ENCODE measurements around the gene GBX1.

The GBX1 gene

DNA sequence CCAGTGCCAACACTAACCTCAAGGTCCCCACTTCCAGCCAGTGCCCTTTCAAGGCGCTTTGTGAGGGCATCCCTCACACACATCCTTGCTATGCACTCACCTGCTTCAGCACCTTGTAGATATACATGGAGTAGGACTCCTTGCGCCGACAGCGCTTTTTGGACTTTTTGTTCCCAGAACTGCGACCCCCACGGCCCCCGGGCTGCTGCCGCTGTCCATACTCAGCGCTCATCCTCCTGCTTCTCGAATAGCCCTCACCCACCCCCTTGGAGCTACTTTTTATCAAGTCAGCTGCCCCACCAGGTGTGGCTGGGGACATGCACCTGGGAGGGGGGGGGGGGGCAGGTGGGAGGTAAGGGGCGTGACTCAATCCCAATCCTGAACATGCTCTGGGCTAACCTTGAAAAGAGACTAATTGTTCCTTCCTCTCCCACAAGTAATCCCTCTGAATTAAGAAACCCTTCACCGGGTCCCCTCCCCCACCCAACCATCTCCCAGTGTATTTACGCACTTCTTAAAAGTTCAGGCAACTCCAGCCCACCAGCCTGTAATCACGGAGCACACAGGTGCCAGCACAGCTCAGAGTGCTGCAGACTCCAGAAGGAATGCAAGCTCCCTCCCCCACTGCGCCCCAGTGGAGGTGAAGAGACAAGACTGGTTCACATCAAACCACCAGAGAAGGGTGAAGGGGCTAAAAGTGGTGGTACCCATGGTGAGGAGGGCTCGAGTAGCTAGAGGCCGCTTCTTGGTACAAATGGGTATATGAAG lies 42.8 kb upstream of the GBX1 start, which contains the start of gene H2BK1:
Gene H2BK1, minus strand, starts transcription at position 402 of the 768 bp plus-strand sequence. Its CDS starts 170 bp downstream, at position 232.
- no peak for DNase-seq (ENCODE audit: low read depth)

DNA sequence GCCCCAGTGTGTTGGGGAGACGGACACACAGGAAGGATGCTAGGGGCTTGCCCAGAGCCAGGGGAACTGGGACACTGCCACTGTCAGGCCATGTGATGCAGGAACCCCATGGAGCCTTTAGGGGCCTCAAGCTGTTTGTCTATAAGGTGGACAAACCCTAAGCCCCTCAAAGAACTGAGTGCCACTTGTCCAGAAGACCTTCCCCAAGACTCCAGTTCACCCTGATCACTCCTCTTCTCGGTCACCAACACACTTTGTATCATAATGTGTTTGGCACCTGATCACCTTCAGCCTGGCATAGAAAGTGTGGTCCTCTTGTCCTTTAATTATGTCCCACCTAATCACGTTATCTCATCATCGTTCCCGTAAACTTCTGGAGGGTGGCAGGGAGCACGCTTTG lies 42.1 kb upstream of the GBX1 start:
- no peak overlapping the region for H3K4me3 ChIP-seq (ENCODE audit: low read depth, low read length)
- no peak for DNase-seq (ENCODE audit: low read depth)

More for the DNA sequence above, 42.8 kb upstream of the GBX1 start, which contains the start of gene H2BK1:
- TF ChIP-seq POLR2A (IDR thresholded peaks at IDR 0.05; ENCODE audit: extremely low read depth, insufficient read length): no peak
- TF ChIP-seq CTCF (IDR thresholded peaks at IDR 0.05; ENCODE audit: low read depth, low read length): no peak
- no peak for TF ChIP-seq MAX (IDR thresholded peaks at IDR 0.05; ENCODE audit: low read depth, low read length)
- no peak for TF ChIP-seq MYC (IDR thresholded peaks at IDR 0.05; ENCODE audit: low read depth, low read length)
- no peak within 1 kb of the TSS for H3K4me3 ChIP-seq (ENCODE audit: low read depth, low read length)

DNA sequence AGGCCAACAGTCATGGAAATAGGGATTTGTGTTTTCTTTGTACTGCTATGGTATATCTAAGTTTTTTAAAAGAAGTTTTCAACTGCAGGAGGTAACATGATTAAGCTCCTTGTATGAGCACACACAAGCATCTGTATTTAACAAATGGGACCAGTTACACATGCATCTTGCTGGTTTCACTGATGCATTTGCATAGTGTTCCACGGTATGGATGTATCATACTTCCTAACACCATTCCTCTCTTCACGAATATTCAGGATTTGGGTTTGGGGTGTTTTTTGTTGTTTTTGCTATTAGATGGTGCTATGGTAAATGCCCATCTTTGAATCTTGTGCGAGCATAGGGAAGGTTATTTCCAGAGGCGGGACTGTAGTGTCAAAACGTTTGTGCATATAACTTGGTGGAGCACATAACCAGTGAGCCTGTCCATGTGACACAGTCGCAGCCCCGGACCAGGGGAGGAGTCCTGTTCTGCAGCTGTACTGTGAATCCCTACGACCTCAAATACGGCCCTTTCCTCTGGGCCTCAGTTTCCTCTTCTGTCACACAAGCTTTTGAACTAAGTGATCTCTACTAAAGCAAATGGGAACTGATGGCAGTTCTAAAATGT lies 40.9 kb upstream of the GBX1 start:
- no peak for DNase-seq (ENCODE audit: low read depth)
- no peak for TF ChIP-seq POLR2A (IDR thresholded peaks at IDR 0.05; ENCODE audit: extremely low read depth, insufficient read length)
- no peak for TF ChIP-seq MYC (IDR thresholded peaks at IDR 0.05; ENCODE audit: low read depth, low read length)
- TF ChIP-seq MAX (IDR thresholded peaks at IDR 0.05; ENCODE audit: low read depth, low read length): no peak
- no peak for TF ChIP-seq CTCF (IDR thresholded peaks at IDR 0.05; ENCODE audit: low read depth, low read length)
- no peak overlapping the region for H3K4me3 ChIP-seq (ENCODE audit: low read depth, low read length)

More for the DNA sequence above, 42.1 kb upstream of the GBX1 start:
- TF ChIP-seq CTCF (IDR thresholded peaks at IDR 0.05; ENCODE audit: low read depth, low read length): no peak
- TF ChIP-seq MYC (IDR thresholded peaks at IDR 0.05; ENCODE audit: low read depth, low read length): no peak
- TF ChIP-seq MAX (IDR thresholded peaks at IDR 0.05; ENCODE audit: low read depth, low read length): no peak
- no peak for TF ChIP-seq POLR2A (IDR thresholded peaks at IDR 0.05; ENCODE audit: extremely low read depth, insufficient read length)

DNA sequence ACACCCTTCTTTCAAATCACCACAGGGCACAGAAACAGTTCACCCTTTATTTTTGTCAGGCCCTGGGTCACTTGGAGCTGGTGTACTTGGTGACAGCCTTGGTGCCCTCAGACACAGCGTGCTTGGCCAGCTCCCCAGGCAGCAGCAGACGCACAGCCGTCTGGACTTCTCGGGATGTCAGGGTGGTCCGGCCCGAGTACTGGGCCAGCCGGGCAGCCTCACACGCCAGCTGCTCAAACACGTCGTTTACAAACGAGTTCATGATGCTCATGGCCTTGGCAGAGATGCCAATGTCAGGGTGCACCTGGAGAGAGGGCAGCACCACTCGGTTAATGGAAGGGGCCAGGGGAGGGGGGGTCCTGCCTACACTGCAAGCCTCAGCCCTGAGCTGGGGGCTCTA lies 40.3 kb upstream of the GBX1 start:
- DNase-seq (ENCODE audit: low read depth): no peak
- no peak for TF ChIP-seq CTCF (IDR thresholded peaks at IDR 0.05; ENCODE audit: low read depth, low read length)
- no peak for TF ChIP-seq POLR2A (IDR thresholded peaks at IDR 0.05; ENCODE audit: extremely low read depth, insufficient read length)
- TF ChIP-seq MYC (IDR thresholded peaks at IDR 0.05; ENCODE audit: low read depth, low read length): no peak
- TF ChIP-seq MAX (IDR thresholded peaks at IDR 0.05; ENCODE audit: low read depth, low read length): no peak
- no peak overlapping the region for H3K4me3 ChIP-seq (ENCODE audit: low read depth, low read length)

DNA sequence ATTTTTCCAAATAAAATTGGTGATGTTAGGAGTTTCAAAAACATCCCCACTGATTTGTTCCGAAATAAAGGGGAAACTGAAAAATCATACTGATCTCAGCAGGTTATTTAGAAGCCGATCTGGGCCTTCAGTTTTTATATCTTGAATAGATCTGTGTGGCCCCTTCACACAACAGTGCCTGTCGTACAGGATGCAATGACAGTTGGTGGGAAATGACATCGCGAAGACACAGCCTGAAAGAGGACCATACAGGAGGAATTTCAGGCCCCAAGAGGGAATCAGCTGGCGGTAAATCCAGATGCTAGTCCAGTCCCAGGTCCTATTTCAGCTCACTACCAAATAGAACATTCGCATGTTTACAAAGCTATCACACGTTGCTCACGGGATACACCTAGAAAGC lies 39.8 kb upstream of the GBX1 start:
- DNase-seq (ENCODE audit: low read depth): no peak
- H3K4me3 ChIP-seq (ENCODE audit: low read depth, low read length): no peak overlapping the region
- TF ChIP-seq CTCF (IDR thresholded peaks at IDR 0.05; ENCODE audit: low read depth, low read length): no peak
- no peak for TF ChIP-seq MYC (IDR thresholded peaks at IDR 0.05; ENCODE audit: low read depth, low read length)
- TF ChIP-seq POLR2A (IDR thresholded peaks at IDR 0.05; ENCODE audit: extremely low read depth, insufficient read length): no peak
- no peak for TF ChIP-seq MAX (IDR thresholded peaks at IDR 0.05; ENCODE audit: low read depth, low read length)
